ENCODE results near the gene KCNQ2. TPM values are rescaled to one million over a fixed set of nuclear protein-coding genes. Genes with fewer than 3 reads are reported as not detected.

Gene KCNQ2
- total and polyA plus RNA-seq, 8 donors = 0.54 to 12.5 (median 1.5) TPM

- no peak for TF ChIP-seq CTCF (IDR thresholded peaks at IDR 0.05)
- intact Hi-C loops (cut with DNase I) = no loop called here
- DNase-seq (no peak), FAIRE-seq (no peak), ATAC-seq (no peak)
- no peak overlapping the region for H3K4me3 ChIP-seq
- H3K36me3 ChIP-seq = no peaks in the 10 kb centered on the region
- no peaks in the 10 kb centered on the region for H3K9me3 ChIP-seq
- H3K27me3 ChIP-seq = no peaks in the 10 kb centered on the region
- 59 to 79% methylated on average over 32 to 43 of the region's 45 CpGs for WGBS, 2 donors
- H3K27ac ChIP-seq = no peak overlapping the region
- H3K4me1 ChIP-seq = no peaks in the 10 kb centered on the region
These were observed 57.6 kb downstream of the KCNQ2 start for GRCh38 chr20:63414720-63415430.

DNA sequence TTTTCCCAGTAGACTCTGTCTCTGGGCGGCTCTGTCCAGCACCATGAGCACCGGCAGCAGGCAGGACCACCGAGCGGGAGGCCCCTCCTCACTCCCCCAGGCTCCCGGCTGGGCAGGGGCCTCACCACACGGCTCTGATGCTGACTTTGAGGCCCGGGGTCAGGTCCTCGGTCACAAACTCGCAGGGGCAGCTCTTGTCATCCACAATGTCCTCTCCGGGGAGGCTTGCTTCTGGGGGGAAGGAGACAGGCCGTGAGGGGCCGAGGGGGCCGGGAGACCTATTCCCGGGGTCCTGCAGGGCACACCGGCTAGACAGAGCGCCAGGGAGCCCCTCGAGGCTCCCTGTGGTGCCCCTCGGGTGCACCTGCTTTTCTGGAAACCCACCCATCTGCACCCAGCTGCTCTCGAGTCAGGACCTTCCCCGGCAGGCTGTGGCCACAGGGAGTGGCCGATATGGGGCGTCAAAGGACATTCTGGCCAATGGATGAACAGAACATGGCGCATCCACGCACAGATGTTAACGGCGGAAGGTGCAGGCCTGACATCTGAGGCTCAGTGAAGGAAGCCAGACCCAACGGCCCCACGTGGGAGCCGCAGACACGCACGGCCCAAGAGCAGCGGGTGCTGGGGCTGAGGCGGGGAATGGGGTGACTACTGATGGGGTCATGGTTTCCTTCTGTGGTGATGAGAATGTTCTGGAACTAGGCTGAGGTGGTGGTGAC, 58.3 kb downstream of the KCNQ2 start:
- no peak overlapping the region for H3K4me3 ChIP-seq
- no peaks in the 10 kb centered on the region for H3K9me3 ChIP-seq
- WGBS, 2 donors = 54 to 56% methylated on average over 33 of the region's 33 CpGs
- no peaks in the 10 kb centered on the region for H3K36me3 ChIP-seq
- ATAC-seq = no peak
- intact Hi-C loops (cut with DNase I) = no loop called here
- FAIRE-seq = no peak
- no peaks in the 10 kb centered on the region for H3K4me1 ChIP-seq
- TF ChIP-seq CTCF (IDR thresholded peaks at IDR 0.05) = no peak
- H3K27me3 ChIP-seq = no peaks in the 10 kb centered on the region
- H3K27ac ChIP-seq = no peak overlapping the region
- no peak for DNase-seq

DNA sequence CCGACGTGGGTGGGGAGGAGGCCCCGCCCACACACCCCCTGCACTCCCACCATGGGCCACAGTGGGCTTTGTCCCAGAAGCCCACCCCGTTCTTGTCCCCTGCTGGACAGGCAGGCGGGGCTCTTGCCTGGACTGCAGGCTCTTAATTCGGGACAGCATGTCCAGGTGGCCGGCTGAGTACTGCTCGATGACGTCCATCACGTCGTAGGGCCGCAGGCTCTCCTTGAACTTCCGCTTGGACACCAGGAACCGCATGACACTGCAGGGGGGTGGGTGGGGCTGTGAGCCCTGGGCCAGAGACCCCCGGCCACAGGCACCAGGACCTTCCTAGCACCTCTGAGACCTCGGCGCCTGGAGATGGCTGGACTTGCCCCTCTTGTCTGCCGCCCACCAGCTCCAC, 59.1 kb downstream of the KCNQ2 start:
- WGBS, 2 donors = 51 to 62% methylated on average over 18 of the region's 18 CpGs
- Histone ChIP-seq H3K36me3 (no peaks in the 10 kb centered on the region), H3K4me3 (no peak overlapping the region), H3K27me3 (no peaks in the 10 kb centered on the region), H3K4me1 (no peaks in the 10 kb centered on the region), H3K9me3 (no peaks in the 10 kb centered on the region), H3K27ac (no peak overlapping the region)
- FAIRE-seq (no peak), DNase-seq (no peak), ATAC-seq (no peak)
- intact Hi-C loops (cut with DNase I) = no loop called here
- TF ChIP-seq CTCF (IDR thresholded peaks at IDR 0.05) = no peak

DNA sequence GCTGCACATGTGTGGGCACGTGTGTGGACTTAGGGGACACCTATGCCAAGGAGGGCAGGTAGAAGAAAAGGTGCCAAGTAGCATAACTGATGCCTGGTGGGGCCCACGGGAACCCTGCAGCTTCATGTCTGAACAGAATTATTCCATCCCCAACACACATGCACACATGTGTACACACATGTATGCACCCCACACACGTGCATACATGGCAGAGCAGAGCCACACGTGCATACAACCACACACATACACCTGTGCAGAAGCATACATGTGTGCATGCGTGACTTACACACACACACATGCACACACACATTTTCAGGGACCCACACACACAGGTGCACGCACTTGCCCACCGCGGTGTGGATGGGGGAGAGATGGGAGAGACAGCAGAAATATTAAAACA, 59.6 kb downstream of the KCNQ2 start:
- Histone ChIP-seq H3K4me3 (no peak overlapping the region), H3K9me3 (no peaks in the 10 kb centered on the region), H3K4me1 (no peaks in the 10 kb centered on the region), H3K27me3 (no peaks in the 10 kb centered on the region), H3K36me3 (no peaks in the 10 kb centered on the region), H3K27ac (no peak overlapping the region)
- FAIRE-seq = no peak
- TF ChIP-seq CTCF (IDR thresholded peaks at IDR 0.05) = no peak
- WGBS, 2 donors = 59 to 67% methylated on average over 8 of the region's 8 CpGs
- DNase-seq = no peak
- intact Hi-C loops (cut with DNase I) = no loop called here
- ATAC-seq = no peak
